Tibial nerve (tissue), 3 donors: Measurements from ENCODE around the gene PDE3A.

Source experiments
- POLR2A ChIP-seq, 2 donors: fragments of 450-650 bp; IDR thresholded peaks; one replicate each; pipeline ENCODE4 v1.6.1; 2017; ENCODE audit warnings: antibody characterized with exemption in 2 of 2, mild to moderate bottlenecking in 2 of 2, moderate library complexity in 2 of 2
- TF ChIP-seq, protein P1 (sequence below), 5 experiments: fragments of 200-600 bp in 3 of 5; fragments of 450-650 bp in 2 of 5; sonication (generic) in 3 of 5; IDR thresholded peaks; one replicate each; pipeline ENCODE4 v1.5.1; 2016 to 2019; ENCODE audit warnings: antibody characterized with exemption in 5 of 5, mild to moderate bottlenecking in 3 of 5, moderate library complexity in 2 of 5

DNA sequence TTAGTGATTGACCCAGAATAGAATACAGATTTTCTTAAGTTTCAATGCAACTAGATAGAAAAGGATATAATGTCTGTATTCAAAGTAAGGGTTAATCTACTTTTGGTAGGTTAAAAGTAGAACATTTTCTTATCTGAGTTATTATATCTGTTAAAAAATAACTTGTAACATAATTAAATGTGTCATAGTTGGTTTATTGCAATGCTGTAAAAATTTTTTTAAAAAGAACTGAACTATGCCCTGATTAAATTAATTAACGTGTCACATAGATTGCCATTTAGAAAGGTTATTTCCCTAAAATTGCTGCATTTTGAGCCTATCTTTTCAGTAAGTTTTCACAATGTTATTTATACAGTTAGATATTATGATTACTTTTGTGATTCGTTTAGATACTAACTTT lies 89.2 kb downstream of the PDE3A start:
- TF ChIP-seq, protein P1, sequence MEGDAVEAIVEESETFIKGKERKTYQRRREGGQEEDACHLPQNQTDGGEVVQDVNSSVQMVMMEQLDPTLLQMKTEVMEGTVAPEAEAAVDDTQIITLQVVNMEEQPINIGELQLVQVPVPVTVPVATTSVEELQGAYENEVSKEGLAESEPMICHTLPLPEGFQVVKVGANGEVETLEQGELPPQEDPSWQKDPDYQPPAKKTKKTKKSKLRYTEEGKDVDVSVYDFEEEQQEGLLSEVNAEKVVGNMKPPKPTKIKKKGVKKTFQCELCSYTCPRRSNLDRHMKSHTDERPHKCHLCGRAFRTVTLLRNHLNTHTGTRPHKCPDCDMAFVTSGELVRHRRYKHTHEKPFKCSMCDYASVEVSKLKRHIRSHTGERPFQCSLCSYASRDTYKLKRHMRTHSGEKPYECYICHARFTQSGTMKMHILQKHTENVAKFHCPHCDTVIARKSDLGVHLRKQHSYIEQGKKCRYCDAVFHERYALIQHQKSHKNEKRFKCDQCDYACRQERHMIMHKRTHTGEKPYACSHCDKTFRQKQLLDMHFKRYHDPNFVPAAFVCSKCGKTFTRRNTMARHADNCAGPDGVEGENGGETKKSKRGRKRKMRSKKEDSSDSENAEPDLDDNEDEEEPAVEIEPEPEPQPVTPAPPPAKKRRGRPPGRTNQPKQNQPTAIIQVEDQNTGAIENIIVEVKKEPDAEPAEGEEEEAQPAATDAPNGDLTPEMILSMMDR (IDR thresholded peaks at IDR 0.05) = no peak
- no peak for TF ChIP-seq POLR2A (IDR thresholded peaks at IDR 0.05)
